Adrenal gland (tissue), 12 donors: ENCODE data around the gene DNASE1L3. TPM values are rescaled to one million over a fixed set of nuclear protein-coding genes. Genes with fewer than 3 reads are reported as not detected.

Experiments used
- DNase-seq, 7 donors: peaks; one replicate each; pipeline ENCODE4 v3.0.0-alpha.2; 2019 to 2020
- H3K27ac ChIP-seq, 5 donors: fragments of 200-600 bp; sonication (generic) in 4 of 5; 1 replicate in 3 of 5; 2 replicates in 2 of 5; pipeline versions ENCODE4 v1.5.1 to v1.8.0; 2016 to 2020; ENCODE audit warnings: mild to moderate bottlenecking in 1 of 5
- H3K27me3 ChIP-seq: fragments of 200-600 bp; 2 replicates; pipeline ENCODE4 v1.8.0; 2021
- H3K36me3 ChIP-seq, 2 donors: fragments of 200-600 bp; replicated peaks in 1 of 2; 1 replicate in 1 of 2; 2 replicates in 1 of 2; pipeline versions ENCODE4 v1.5.1 to v1.8.0; 2018 to 2022
- H3K4me1 ChIP-seq, 2 donors: fragments of 200-600 bp; replicated peaks in 1 of 2; 1 replicate in 1 of 2; 2 replicates in 1 of 2; pipeline versions ENCODE4 v1.5.1 to v1.8.0; 2018 to 2021
- H3K4me3 ChIP-seq, 4 donors: fragments of 200-600 bp; sonication (generic) in 3 of 4; one replicate each; pipeline ENCODE4 v1.5.1; 2016 to 2018
- H3K9me3 ChIP-seq, 3 donors: fragments of 200-600 bp; sonication (generic) in 1 of 3; replicated peaks in 1 of 3; 1 replicate in 2 of 3; 2 replicates in 1 of 3; pipeline versions ENCODE4 v1.5.1 to v1.8.0; 2016 to 2021
- CTCF ChIP-seq, 6 experiments: fragments of 450-650 bp in 4 of 6; fragments of 200-600 bp in 2 of 6; sonication (generic) in 1 of 6; IDR thresholded peaks; 1 replicate in 5 of 6; 2 replicates in 1 of 6; pipeline versions ENCODE4 v1.5.1 to v1.8.0; 2016 to 2021; ENCODE audit warnings: antibody characterized with exemption in 6 of 6, mild to moderate bottlenecking in 2 of 6, moderate library complexity in 1 of 6
- POLR2A ChIP-seq, 2 donors: fragments of 450-650 bp; IDR thresholded peaks; one replicate each; pipeline ENCODE4 v1.6.1; 2017; ENCODE audit warnings: antibody characterized with exemption in 2 of 2, mild to moderate bottlenecking in 2 of 2, moderate library complexity in 1 of 2
- WGBS, 4 donors: extraction: QIAGEN DNeasy Blood & Tissue Kit in 2 of 4; methylation state at CpG; one replicate each; pipeline versions ENCODE4 v1.1.5 to v1.1.7; 2013 to 2017; 5-methylcytosine and 5-hydroxymethylcytosine counted together
- intact Hi-C, 2 donors: fragments of 100-400 bp; cut with DNase I; formaldehyde crosslinking; loops; one replicate each; pipeline versions ENCODE4 v1.14.1 to v1.15.0; 2022 to 2023
- polyA plus RNA-seq, 3 donors: library from polyadenylated mRNA; stranded (reverse); fragments of 200-250 nt in 2 of 3; fragments of 350-450 nt in 1 of 3; fragmentation: Illumina TruSeq in 1 of 3; extraction: RNeasy Lipid Tissue Mini Kit (QIAGEN cat#74804) in 1 of 3; gene quantifications; one replicate each; pipeline ENCODE4 v1.2.3, GENCODE V29; 2013 to 2014
- total RNA-seq, 9 donors: library from RNA; depleted of rRNA in 4 of 9; stranded (reverse); fragments of >200 nt in 4 of 9; fragments of 120-200 nt in 1 of 9; fragmentation: NEBNext Ultra II Directional in 1 of 9; extraction: Animal tissue kit (Norgen Biotek cat#: 25700) in 1 of 9; gene quantifications; one replicate each; pipeline versions ENCODE4 v1.1.0 to v1.2.4, GENCODE V29; 2013 to 2023
- donor health status: healthy with polysubstance abuse.
- donor health status: Bipolar disorder and iron deficiency.
- donor health status: DM: yes; HTN: yes; CAD: no.
- donor health status: DM: no; HTN: no; CAD: no.
- donor health status: DM: no; HTN: no; CAD: no.
- donor health status: DM: yes; HTN: yes; CAD: no.

DNASE1L3 gene
- total and polyA plus RNA-seq, 12 donors, result 23.8 to 83.9 (median 55.3) TPM

GRCh38 chr3:58153371-58153770, 57.4 kb downstream of the DNASE1L3 start:
- no peaks in the 10 kb centered on the region for H3K27me3 ChIP-seq
- WGBS, 4 donors, result 97 to 98% (median 98%) methylated on average over 11 to 16 of the region's 16 CpGs

GRCh38 chr3:58152225-58153015, 58.4 kb downstream of the DNASE1L3 start:
- Histone ChIP-seq H3K4me1 (peaks cover 4 to 6% of the 10 kb centered on the region in 2 donors), H3K36me3 (peaks cover 0 to 72% of the 10 kb centered on the region in 2 donors), H3K27me3 (no peaks in the 10 kb centered on the region), H3K4me3 (no peak overlapping the region), H3K9me3 (no peaks in the 10 kb centered on the region), H3K27ac (no peak overlapping the region)
- intact Hi-C loops, result no loop called here
- no peak for DNase-seq
- 84 to 93% (median 89%) methylated on average over 17 of the region's 17 CpGs for WGBS, 4 donors
- TF ChIP-seq CTCF (IDR thresholded peaks at IDR 0.05), result no peak
- TF ChIP-seq POLR2A (IDR thresholded peaks at IDR 0.05), result no peak

More at GRCh38 chr3:58153371-58153770, 57.4 kb downstream of the DNASE1L3 start:
- peaks cover 0 to 65% of the 10 kb centered on the region in 2 donors for H3K36me3 ChIP-seq
- peaks cover 4 to 6% of the 10 kb centered on the region in 2 donors for H3K4me1 ChIP-seq
- TF ChIP-seq CTCF (IDR thresholded peaks at IDR 0.05), result no peak
- TF ChIP-seq POLR2A (IDR thresholded peaks at IDR 0.05), result no peak
- intact Hi-C loops, result no loop called here
- no peak overlapping the region for H3K27ac ChIP-seq
- no peak for DNase-seq
- no peaks in the 10 kb centered on the region for H3K9me3 ChIP-seq
- no peak overlapping the region for H3K4me3 ChIP-seq

- 86 to 88% (median 88%) methylated on average over 3 of the region's 3 CpGs for WGBS, 4 donors
- no peak overlapping the region for H3K4me3 ChIP-seq
These were observed 59.1 kb downstream of the DNASE1L3 start for GRCh38 chr3:58151637-58152036.

GRCh38 chr3:58150810-58151199, 60.0 kb downstream of the DNASE1L3 start:
- DNase-seq, result no peak
- Histone ChIP-seq H3K27ac (no peak overlapping the region), H3K9me3 (no peaks in the 10 kb centered on the region), H3K27me3 (no peaks in the 10 kb centered on the region), H3K4me3 (no peak overlapping the region), H3K36me3 (peaks cover 0 to 76% of the 10 kb centered on the region in 2 donors), H3K4me1 (peaks cover 4 to 6% of the 10 kb centered on the region in 2 donors)
- intact Hi-C loops, result no loop called here
- TF ChIP-seq POLR2A (IDR thresholded peaks at IDR 0.05) (no peak), CTCF (IDR thresholded peaks at IDR 0.05) (no peak)
- 90 to 94% (median 93%) methylated on average over 13 of the region's 13 CpGs for WGBS, 4 donors

More at GRCh38 chr3:58151637-58152036, 59.1 kb downstream of the DNASE1L3 start:
- Histone ChIP-seq H3K9me3 (no peaks in the 10 kb centered on the region), H3K27ac (no peak overlapping the region), H3K4me1 (peaks cover 4 to 6% of the 10 kb centered on the region in 2 donors), H3K36me3 (peaks cover 0 to 74% of the 10 kb centered on the region in 2 donors), H3K27me3 (no peaks in the 10 kb centered on the region)
- peak in 6 of 7 donors; percentile 60 to 66 (median 64) for DNase-seq
- no peak for TF ChIP-seq CTCF (IDR thresholded peaks at IDR 0.05)
- no peak for TF ChIP-seq POLR2A (IDR thresholded peaks at IDR 0.05)
- intact Hi-C loops, result no loop called here
